Measurements from ENCODE around the gene KLB.
"Not testable (repeated sequence)": the region's sequence is repeated elsewhere in the genome, so short reads cannot be mapped to it uniquely, and the experiment has no call there.

The KLB gene

DNA sequence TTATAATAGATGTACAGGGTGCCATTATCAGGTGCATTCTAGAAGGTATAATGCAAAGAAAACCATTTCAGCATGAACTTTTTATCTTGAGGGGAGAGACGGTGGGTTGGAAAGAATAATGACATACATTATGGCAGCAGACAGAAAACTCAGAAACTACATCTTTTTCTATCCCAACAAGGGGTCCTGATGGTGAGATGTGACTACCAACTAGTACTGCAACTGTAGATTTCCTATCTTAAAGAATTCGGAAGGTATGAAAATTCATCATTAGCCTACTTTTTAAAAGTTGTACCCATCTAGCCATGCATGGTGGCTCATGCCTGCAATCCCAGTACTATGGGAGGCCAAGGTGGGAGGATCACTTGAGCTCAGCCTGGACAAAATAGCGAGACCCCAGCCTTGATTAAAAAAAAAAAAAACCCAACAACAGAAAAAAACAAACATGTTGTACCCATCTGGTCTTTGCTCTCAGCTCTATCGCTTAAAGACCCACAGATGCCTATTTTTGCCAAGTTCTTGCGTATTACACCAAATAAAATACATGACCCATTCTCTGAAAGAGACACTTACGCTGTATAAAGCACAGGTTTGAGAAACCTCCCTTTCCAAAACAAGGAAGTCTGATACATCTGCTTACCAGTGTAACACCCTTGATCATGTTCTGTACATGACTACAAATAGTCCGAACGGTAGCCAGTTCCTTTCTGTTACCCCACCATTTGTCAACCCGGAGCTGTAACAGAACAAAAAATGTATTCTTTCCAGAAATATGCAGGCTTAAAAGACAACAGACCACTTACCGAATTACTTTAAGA lies 50.4 kb downstream of the KLB start:
- DNase-seq (ENCODE audit: low read depth, low spot score): no peak
- ChIA-PET CTCF (interaction anchor here (1.0 to 3.1 kb wide), 4 partner anchors 12 to 698 kb away, joined by 3 to 11 read pairs (median 4); partner anchors contain the start of gene TLR10), POLR2A (no interaction called here)
- TF ChIP-seq, protein P1, sequence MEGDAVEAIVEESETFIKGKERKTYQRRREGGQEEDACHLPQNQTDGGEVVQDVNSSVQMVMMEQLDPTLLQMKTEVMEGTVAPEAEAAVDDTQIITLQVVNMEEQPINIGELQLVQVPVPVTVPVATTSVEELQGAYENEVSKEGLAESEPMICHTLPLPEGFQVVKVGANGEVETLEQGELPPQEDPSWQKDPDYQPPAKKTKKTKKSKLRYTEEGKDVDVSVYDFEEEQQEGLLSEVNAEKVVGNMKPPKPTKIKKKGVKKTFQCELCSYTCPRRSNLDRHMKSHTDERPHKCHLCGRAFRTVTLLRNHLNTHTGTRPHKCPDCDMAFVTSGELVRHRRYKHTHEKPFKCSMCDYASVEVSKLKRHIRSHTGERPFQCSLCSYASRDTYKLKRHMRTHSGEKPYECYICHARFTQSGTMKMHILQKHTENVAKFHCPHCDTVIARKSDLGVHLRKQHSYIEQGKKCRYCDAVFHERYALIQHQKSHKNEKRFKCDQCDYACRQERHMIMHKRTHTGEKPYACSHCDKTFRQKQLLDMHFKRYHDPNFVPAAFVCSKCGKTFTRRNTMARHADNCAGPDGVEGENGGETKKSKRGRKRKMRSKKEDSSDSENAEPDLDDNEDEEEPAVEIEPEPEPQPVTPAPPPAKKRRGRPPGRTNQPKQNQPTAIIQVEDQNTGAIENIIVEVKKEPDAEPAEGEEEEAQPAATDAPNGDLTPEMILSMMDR (IDR thresholded peaks at IDR 0.05; ENCODE audit: insufficient read depth, low read length, missing control alignments): no peak
- H3K4me3 ChIP-seq (ENCODE audit: low read depth, low read length): peak overlapping the region; percentile 91

GRCh38 chr4:39458161-39458504 lies 51.4 kb downstream of the KLB start:
- POLR2A ChIA-PET: interaction anchor here (0.6 to 1.5 kb wide), 5 partner anchors 11 to 570 kb away, joined by 3 to 4 read pairs (median 3); partner anchors contain the start of gene SMIM14
- CTCF ChIA-PET: interaction anchor here (1.0 to 1.5 kb wide), 3 partner anchors 11 to 699 kb away, joined by 3 to 7 read pairs (median 5); no protein-coding TSS in a partner anchor
- not testable (repeated sequence) for DNase-seq (ENCODE audit: low read depth, low spot score)
- peak overlapping the region; percentile 91 for H3K4me3 ChIP-seq (ENCODE audit: low read depth, low read length)

- ChIA-PET CTCF (interaction anchor here (1.0 to 1.5 kb wide), 2 partner anchors 10 to 515 kb away, joined by 5 to 7 read pairs; no protein-coding TSS in a partner anchor), POLR2A (interaction anchor here (0.6 to 1.5 kb wide), 8 partner anchors 11 to 569 kb away, joined by 3 to 4 read pairs (median 4); partner anchors contain the start of genes SMIM14, UBE2K and UGDH)
- DNase-seq (ENCODE audit: low read depth, low spot score): peak; percentile 99
- TF ChIP-seq, protein P1 (IDR thresholded peaks at IDR 0.05; ENCODE audit: insufficient read depth, low read length, missing control alignments): no peak
- peak within 1 kb of the TSS; percentile 91 for H3K4me3 ChIP-seq (ENCODE audit: low read depth, low read length)
These were observed 52.0 kb downstream of the KLB start, which contains the start of the genes LIAS and RPL9 for GRCh38 chr4:39458505-39459300. Gene LIAS (plus strand): TSS chr4:39459056. CDS start chr4:39459118, 62 bp downstream. Gene RPL9 (minus strand): TSS chr4:39458922. CDS start chr4:39458439, 483 bp downstream.

- TF ChIP-seq, protein P1 (IDR thresholded peaks at IDR 0.05; ENCODE audit: insufficient read depth, low read length, missing control alignments): no peak
- CTCF ChIA-PET: interaction anchor here (0.6 to 1.5 kb wide), 3 partner anchors 14 to 502 kb away, joined by 3 to 4 read pairs (median 3); no protein-coding TSS in a partner anchor
- H3K4me3 ChIP-seq (ENCODE audit: low read depth, low read length): no peak overlapping the region
- POLR2A ChIA-PET: interaction anchor here (0.7 kb wide), 1 partner anchor 62 kb away, joined by 4 read pairs; the partner anchor contains the start of gene UGDH
- peak; percentile 31 for DNase-seq (ENCODE audit: low read depth, low spot score)
These were observed 58.3 kb downstream of the KLB start for GRCh38 chr4:39464886-39465501.

- POLR2A ChIA-PET: interaction anchor here (1.2 kb wide), 2 partner anchors 61 to 171 kb away, joined by 3 to 7 read pairs; partner anchors contain the start of genes SMIM14 and UGDH
- CTCF ChIA-PET: interaction anchor here (0.6 to 1.7 kb wide), 14 partner anchors 39 to 850 kb away, joined by 3 to 7 read pairs (median 3); partner anchors contain the start of gene UGDH
- H3K4me3 ChIP-seq (ENCODE audit: low read depth, low read length): no peak overlapping the region
- DNase-seq (ENCODE audit: low read depth, low spot score): no peak
- TF ChIP-seq, protein P1 (IDR thresholded peaks at IDR 0.05; ENCODE audit: insufficient read depth, low read length, missing control alignments): no peak
These were observed 60.0 kb downstream of the KLB start for GRCh38 chr4:39466747-39467146.

GRCh38 chr4:39467464-39467863 lies 60.7 kb downstream of the KLB start:
- ChIA-PET POLR2A (interaction anchor here (1.2 kb wide), 1 partner anchor 60 kb away, joined by 3 read pairs; the partner anchor contains the start of gene UGDH), CTCF (interaction anchor here (1.0 to 1.2 kb wide), 4 partner anchors 121 to 190 kb away, joined by 3 to 4 read pairs (median 4); no protein-coding TSS in a partner anchor)
- no peak for DNase-seq (ENCODE audit: low read depth, low spot score)
- TF ChIP-seq, protein P1 (IDR thresholded peaks at IDR 0.05; ENCODE audit: insufficient read depth, low read length, missing control alignments): no peak
- no peak overlapping the region for H3K4me3 ChIP-seq (ENCODE audit: low read depth, low read length)
